GM21737 (cell line): ENCODE data around the gene SMG7.

Experiments
- ATAC-seq: cut with Tn5 transposase; IDR thresholded peaks from one replicate; pipeline ENCODE4 v1.9.1; 2021; ENCODE audit warnings: mild to moderate bottlenecking, moderate library complexity; ENCODE audit not compliant: unreplicated experiment

Gene SMG7

GRCh38 chr1:183466781-183467180, 5.5 kb upstream of the SMG7 start:
- no peak for ATAC-seq

GRCh38 chr1:183467687-183468086, 4.6 kb upstream of the SMG7 start:
- no peak for ATAC-seq

GRCh38 chr1:183470147-183470960, 1.9 kb upstream of the SMG7 start:
- peak; percentile 41 for ATAC-seq

GRCh38 chr1:183470961-183471742, 1.1 kb upstream of the SMG7 start:
- ATAC-seq = peak; percentile 27

GRCh38 chr1:183471743-183472487, 384 bp upstream of the SMG7 start:
- peak; percentile 41 for ATAC-seq

- ATAC-seq = no peak
Measured at GRCh38 chr1:183473217-183473536, 878 bp downstream of the SMG7 start.

- ATAC-seq = no peak
Measured at GRCh38 chr1:183476081-183476480, 3.8 kb downstream of the SMG7 start.

- ATAC-seq = no peak
Measured at GRCh38 chr1:183477986-183478781, 5.9 kb downstream of the SMG7 start.

- ATAC-seq = peak; percentile 55
Measured at GRCh38 chr1:183480971-183481441, 8.7 kb downstream of the SMG7 start.

GRCh38 chr1:183483224-183483623, 10.9 kb downstream of the SMG7 start:
- ATAC-seq = no peak

GRCh38 chr1:183484254-183484653, 12.0 kb downstream of the SMG7 start:
- ATAC-seq = no peak

- no peak for ATAC-seq
Measured at GRCh38 chr1:183484851-183485250, 12.6 kb downstream of the SMG7 start.

- no peak for ATAC-seq
Measured at GRCh38 chr1:183487674-183488442, 15.6 kb downstream of the SMG7 start.

GRCh38 chr1:183490932-183491331, 18.6 kb downstream of the SMG7 start:
- ATAC-seq = no peak

GRCh38 chr1:183493540-183494245, 21.4 kb downstream of the SMG7 start:
- ATAC-seq = no peak

GRCh38 chr1:183495420-183495819, 23.1 kb downstream of the SMG7 start:
- no peak for ATAC-seq

- ATAC-seq = no peak
Measured at GRCh38 chr1:183497218-183497617, 24.9 kb downstream of the SMG7 start.

- no peak for ATAC-seq
Measured at GRCh38 chr1:183498342-183498991, 26.2 kb downstream of the SMG7 start.
